Activated B cell treated with CpG ODN at 0.5 μM for 24 hours (primary cell): Measurements from ENCODE around the gene RAD51B. TPM values are rescaled to one million over a fixed set of nuclear protein-coding genes. Genes with fewer than 3 reads are reported as not detected.

Experiments
- ATAC-seq: fragments of 200-7000 bp; cut with Tn5 transposase; one replicate; pipeline ENCODE4 v1.10.0; 2021; ENCODE audit warnings: low read depth, mild to moderate bottlenecking, moderate library complexity
- CTCF ChIA-PET: fragments of 350-600 bp; sonication (Branson Sonifier 250); formaldehyde crosslinking; loops from one replicate; lab custom pipeline; 2021; ENCODE audit warnings: antibody characterized with exemption; lab: Charles Lee
- POLR2A ChIA-PET: fragments of 350-600 bp; sonication (Branson Sonifier 250); formaldehyde crosslinking; loops from one replicate; lab custom pipeline; 2021; ENCODE audit warnings: antibody characterized with exemption; lab: Charles Lee
- DNase-seq: peaks from one replicate; pipeline ENCODE4 v3.0.0; 2022
- H3K27ac Mint-ChIP-seq: one replicate; pipeline ENCODE4 v1.8.0; 2020; ENCODE audit warnings: mixed read lengths
- H3K27me3 Mint-ChIP-seq: one replicate; pipeline ENCODE4 v1.8.0; 2021; ENCODE audit warnings: mixed read lengths
- H3K36me3 Mint-ChIP-seq: one replicate; pipeline ENCODE4 v1.8.0; 2021; ENCODE audit warnings: low read depth, mixed read lengths
- H3K4me1 Mint-ChIP-seq: one replicate; pipeline ENCODE4 v1.8.0; 2021; ENCODE audit warnings: mixed read lengths
- H3K4me3 Mint-ChIP-seq: one replicate; pipeline ENCODE4 v1.8.0; 2020; ENCODE audit warnings: mild to moderate bottlenecking, mixed read lengths
- H3K9me3 Mint-ChIP-seq: one replicate; pipeline ENCODE4 v1.8.0; 2020; ENCODE audit warnings: mixed read lengths
- intact Hi-C: fragments of 100-400 bp; cut with micrococcal nuclease; formaldehyde crosslinking; loops from one replicate; pipeline ENCODE4 v1.15.1; 2024
- total RNA-seq: library from RNA; stranded (reverse); gene quantifications from 2 replicates; pipeline ENCODE4 v1.2.3, GENCODE V29; 2022
- TF ChIP-seq, protein P1 (sequence below): fragments of 200-600 bp; IDR thresholded peaks from one replicate; pipeline ENCODE4 v1.8.0; 2022; ENCODE audit warnings: antibody characterized with exemption, mild to moderate bottlenecking

The RAD51B gene
- total RNA-seq, 1 donor from 2014 or later = 53.9 TPM

DNA sequence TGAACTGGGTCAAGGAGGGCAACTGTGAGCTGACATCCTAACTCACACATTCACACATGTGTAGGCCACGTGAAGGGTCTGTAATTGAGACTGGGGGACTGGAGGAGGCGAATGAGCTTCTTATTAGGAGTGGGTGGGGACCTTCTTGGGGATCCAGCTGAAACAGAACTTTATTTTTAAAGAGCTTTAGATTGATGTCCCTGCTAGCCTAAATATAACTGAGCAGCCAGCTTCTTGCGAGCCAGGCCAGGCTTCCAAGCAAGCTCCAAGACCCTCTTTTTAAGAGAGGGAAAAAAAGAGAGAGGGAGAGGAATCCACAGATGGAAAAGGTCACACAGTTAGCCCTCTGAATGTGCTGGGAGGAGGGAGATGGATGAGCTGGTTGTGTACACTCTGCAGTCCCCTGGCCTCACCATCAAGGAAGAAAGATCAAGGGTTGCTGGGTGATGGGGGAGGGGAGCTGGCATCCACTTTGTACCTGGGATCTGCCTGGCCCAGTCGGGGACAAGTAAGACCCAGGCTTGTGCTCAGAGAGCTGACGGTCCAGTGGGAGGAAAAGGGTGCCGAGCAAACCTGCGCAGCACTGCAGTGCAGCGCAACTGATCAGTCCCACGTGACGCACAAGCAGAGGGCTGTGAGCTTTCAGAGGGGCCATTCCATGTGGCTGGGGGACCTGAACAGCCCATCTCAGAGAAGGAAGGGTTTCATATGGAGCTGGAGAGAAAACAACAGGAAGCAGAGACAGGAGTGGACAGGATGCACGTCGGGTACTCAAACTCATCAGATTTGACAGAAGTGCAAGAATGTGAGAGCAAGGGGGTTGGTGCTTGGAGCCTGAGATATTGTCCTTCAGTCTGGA, 818.8 kb downstream of the RAD51B start:
- Mint-ChIP-seq H3K4me3 (no peak overlapping the region), H3K4me1 (peaks cover 7% of the 10 kb centered on the region)
- CTCF ChIA-PET = interaction anchor here (0.7 kb wide), 1 partner anchor 82 kb away, joined by 3 read pairs; no protein-coding TSS in a partner anchor

DNA sequence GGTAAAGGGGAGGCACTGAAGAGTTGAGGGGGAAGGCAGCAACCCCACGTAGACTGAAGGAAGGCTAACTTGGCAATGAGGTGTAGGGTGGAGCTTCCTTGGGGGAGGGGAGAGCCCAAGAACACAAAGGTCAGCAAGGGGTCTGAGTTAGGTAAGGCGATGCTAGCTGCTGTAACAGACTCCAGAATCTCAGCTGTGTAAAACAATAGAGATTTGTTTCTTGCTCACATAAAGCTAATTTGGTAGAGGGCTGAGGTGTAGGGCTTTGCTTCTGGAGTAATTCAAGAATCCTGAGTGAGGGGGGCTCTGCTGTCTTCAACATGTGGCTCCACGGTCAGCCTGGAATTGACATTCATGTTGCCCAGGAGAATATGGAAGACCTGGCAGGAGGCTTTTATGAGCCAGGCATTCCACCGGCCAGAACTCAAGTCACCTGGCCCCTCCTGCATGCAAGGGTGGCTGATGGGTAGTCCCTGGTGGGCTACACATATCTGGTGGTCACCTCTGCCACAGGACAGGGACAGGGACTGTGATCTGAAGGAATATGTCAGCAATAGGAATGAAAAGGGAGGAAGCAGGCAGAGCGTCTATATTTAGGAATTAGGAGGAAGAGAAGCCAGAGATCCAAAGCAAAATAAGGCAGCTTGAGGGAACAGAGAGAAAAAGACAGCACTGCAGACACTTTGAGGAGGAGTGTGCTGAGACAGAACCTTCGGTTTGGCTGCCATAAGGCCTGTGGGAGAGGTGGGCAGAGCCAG, 819.6 kb downstream of the RAD51B start:
- DNase-seq (no peak), ATAC-seq (no peak)
- Mint-ChIP-seq H3K36me3 (peaks cover 8% of the 10 kb centered on the region), H3K9me3 (peaks cover 10% of the 10 kb centered on the region), H3K27ac (no peak overlapping the region), H3K4me3 (no peak overlapping the region), H3K27me3 (no peaks in the 10 kb centered on the region), H3K4me1 (no peaks in the 10 kb centered on the region)
- intact Hi-C loops = no loop called here
- TF ChIP-seq, protein P1, sequence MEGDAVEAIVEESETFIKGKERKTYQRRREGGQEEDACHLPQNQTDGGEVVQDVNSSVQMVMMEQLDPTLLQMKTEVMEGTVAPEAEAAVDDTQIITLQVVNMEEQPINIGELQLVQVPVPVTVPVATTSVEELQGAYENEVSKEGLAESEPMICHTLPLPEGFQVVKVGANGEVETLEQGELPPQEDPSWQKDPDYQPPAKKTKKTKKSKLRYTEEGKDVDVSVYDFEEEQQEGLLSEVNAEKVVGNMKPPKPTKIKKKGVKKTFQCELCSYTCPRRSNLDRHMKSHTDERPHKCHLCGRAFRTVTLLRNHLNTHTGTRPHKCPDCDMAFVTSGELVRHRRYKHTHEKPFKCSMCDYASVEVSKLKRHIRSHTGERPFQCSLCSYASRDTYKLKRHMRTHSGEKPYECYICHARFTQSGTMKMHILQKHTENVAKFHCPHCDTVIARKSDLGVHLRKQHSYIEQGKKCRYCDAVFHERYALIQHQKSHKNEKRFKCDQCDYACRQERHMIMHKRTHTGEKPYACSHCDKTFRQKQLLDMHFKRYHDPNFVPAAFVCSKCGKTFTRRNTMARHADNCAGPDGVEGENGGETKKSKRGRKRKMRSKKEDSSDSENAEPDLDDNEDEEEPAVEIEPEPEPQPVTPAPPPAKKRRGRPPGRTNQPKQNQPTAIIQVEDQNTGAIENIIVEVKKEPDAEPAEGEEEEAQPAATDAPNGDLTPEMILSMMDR = no peak
- ChIA-PET POLR2A (interaction anchor here (0.6 to 3.0 kb wide), 4 partner anchors 9 to 178 kb away, joined by 3 to 11 read pairs (median 4); partner anchors contain the start of gene ZFP36L1), CTCF (no interaction called here)

More for the DNA sequence above, 818.8 kb downstream of the RAD51B start:
- Mint-ChIP-seq H3K9me3 (peaks cover 10% of the 10 kb centered on the region), H3K27me3 (no peaks in the 10 kb centered on the region), H3K36me3 (peaks cover 8% of the 10 kb centered on the region), H3K27ac (no peak overlapping the region)
- DNase-seq (no peak), ATAC-seq (no peak)
- intact Hi-C loops = no loop called here
- TF ChIP-seq, protein P1 = no peak
- POLR2A ChIA-PET = interaction anchor here (0.6 to 3.0 kb wide), 5 partner anchors 8 to 178 kb away, joined by 3 to 11 read pairs (median 3); partner anchors contain the start of gene ZFP36L1

DNA sequence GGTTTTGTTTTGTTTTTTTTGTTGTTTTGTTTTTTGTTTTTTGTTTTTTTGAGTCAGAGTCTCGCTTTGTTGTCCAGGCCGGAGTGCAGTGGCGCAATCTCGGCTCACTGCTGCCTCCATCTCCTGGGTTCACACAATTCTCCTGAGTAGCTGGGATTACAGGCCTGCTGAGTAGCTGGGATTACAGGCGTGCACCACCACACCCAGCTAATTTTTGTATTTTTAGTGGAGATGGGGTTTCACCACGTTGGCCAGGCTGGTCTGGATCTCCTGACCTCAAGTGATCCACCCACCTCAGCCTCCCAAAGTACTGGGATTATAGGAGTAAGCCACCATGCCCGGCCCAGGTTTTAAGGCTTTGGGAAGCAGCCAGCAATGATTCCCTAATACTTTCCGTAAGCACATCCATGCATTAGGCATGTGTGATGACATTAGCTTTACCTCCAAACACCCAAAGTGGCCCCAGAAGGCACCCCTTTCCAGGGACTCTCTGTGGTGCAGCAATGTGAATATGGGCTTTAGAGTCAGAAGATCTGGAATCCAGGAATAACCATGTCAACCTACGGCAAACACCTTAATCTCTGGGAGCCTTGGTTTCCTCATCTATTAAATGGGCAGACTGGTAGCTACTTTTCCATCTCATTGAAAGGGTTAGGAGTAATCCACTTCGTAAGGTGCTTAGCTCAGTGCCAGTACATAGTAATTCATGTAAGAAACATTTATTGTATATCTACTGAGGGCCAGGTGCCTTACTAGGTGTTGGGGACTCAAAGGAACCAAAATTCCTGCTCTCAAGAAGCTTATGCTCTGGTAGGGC, 820.4 kb downstream of the RAD51B start:
- no peaks in the 10 kb centered on the region for H3K4me1 Mint-ChIP-seq
- intact Hi-C loops = no loop called here
- H3K27ac Mint-ChIP-seq = no peak overlapping the region
- ATAC-seq (no peak), DNase-seq (no peak)
- H3K9me3 Mint-ChIP-seq = peaks cover 10% of the 10 kb centered on the region
- H3K27me3 Mint-ChIP-seq = no peaks in the 10 kb centered on the region
- TF ChIP-seq, protein P1 = no peak
- H3K4me3 Mint-ChIP-seq = no peak overlapping the region
- ChIA-PET POLR2A (interaction anchor here (2.0 to 3.0 kb wide), 2 partner anchors 10 to 45 kb away, joined by 4 to 11 read pairs; no protein-coding TSS in a partner anchor), CTCF (no interaction called here)
- H3K36me3 Mint-ChIP-seq = peaks cover 8% of the 10 kb centered on the region

DNA sequence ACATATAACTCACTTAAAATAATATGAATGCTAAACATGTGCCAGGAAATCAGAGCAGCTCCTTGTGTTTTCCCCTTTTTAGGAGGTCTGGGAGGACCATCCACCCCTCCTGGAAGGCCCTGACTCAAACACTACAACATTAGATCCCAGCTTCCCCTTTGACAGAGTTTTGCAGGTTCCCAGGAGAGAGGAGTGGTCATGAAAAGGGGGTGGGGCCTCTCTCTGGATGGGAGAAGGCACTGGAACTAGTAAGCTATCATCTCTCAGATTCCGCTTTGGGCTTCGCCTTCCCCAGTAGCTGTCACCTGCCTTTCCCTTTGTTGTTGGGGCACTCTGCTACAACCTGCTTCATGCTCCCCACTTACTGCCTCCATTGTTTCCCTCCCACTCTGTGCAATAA, 824.1 kb downstream of the RAD51B start:
- no peaks in the 10 kb centered on the region for H3K27me3 Mint-ChIP-seq
- DNase-seq (no peak), ATAC-seq (no peak)
- no peak overlapping the region for H3K27ac Mint-ChIP-seq
- no peak overlapping the region for H3K4me3 Mint-ChIP-seq
- H3K9me3 Mint-ChIP-seq = peaks cover 10% of the 10 kb centered on the region
- intact Hi-C loops = no loop called here
- CTCF ChIA-PET = interaction anchor here (1.4 kb wide), 1 partner anchor 12 kb away, joined by 4 read pairs; no protein-coding TSS in a partner anchor
- peaks cover 8% of the 10 kb centered on the region for H3K36me3 Mint-ChIP-seq
- TF ChIP-seq, protein P1 = no peak
- no peaks in the 10 kb centered on the region for H3K4me1 Mint-ChIP-seq
- POLR2A ChIA-PET = interaction anchor here (1.9 kb wide), 1 partner anchor 15 kb away, joined by 11 read pairs; no protein-coding TSS in a partner anchor
